Islet precursor cell (in vitro differentiated cells): ENCODE results near the gene SCYL2.
"Not testable (repeated sequence)": the region's sequence is repeated elsewhere in the genome, so short reads cannot be mapped to it uniquely, and the experiment has no call there.

ENCODE experiments used
- DNase-seq: peaks from one replicate; pipeline ENCODE4 v3.0.0-alpha.2; 2018

Gene SCYL2

GRCh38 chr12:100266835-100267602 is at the start of gene SCYL2, which contains the start of gene DEPDC4:
SCYL2 (plus strand) TSS chr12:100267177; CDS start chr12:100282971, 15,794 bp downstream.
DEPDC4 (minus strand) TSS chr12:100267079; CDS start chr12:100267076, 3 bp downstream.
- DNase-seq: peak; percentile 100

GRCh38 chr12:100219328-100220109 is 47.5 kb upstream of the SCYL2 start:
- no peak for DNase-seq

DNA sequence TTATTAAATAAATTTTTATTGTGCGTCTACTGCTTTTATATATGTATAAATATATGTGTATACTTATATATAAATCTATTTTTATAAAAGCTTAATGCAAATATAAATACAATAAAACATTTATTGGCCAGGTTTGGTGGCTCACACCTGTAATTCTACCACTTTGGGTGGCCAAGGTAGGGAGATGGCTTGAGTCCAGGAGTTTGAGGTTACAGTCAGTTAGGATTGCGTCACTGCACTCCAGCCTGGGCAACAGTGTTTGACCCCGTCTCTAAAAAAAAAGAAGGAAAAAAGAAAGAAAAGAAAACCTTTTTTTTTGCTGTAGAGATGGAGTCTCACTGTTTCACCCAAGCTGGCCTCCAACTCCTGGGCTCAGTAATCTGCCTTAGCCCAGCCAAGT is 45.5 kb upstream of the SCYL2 start:
- DNase-seq: no peak

GRCh38 chr12:100222173-100222572 is 44.8 kb upstream of the SCYL2 start:
- not testable (repeated sequence) for DNase-seq

- DNase-seq: no peak
Observed at GRCh38 chr12:100225491-100225890, 41.5 kb upstream of the SCYL2 start.

- DNase-seq: peak; percentile 65
Observed at GRCh38 chr12:100229036-100229635, 37.8 kb upstream of the SCYL2 start.

DNA sequence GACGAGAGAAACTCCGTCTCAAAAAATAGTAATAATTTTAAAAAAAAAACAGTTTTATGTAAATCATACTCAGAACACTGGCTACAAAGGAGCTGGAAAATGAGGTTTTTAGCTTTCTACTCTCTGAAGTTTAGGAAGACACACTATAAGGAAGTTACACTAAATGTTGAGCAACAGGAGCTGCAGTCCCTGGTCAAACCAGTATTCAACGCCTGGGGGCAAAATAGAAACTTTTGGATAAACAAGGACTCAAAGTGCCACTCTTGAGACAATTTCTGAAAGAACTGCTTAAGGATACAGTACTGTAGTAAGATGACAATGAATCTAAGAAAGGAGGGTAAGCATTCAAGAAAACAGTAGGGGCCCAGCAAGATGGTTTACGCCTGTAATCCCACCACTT is 37.1 kb upstream of the SCYL2 start:
- peak; percentile 76 for DNase-seq

DNA sequence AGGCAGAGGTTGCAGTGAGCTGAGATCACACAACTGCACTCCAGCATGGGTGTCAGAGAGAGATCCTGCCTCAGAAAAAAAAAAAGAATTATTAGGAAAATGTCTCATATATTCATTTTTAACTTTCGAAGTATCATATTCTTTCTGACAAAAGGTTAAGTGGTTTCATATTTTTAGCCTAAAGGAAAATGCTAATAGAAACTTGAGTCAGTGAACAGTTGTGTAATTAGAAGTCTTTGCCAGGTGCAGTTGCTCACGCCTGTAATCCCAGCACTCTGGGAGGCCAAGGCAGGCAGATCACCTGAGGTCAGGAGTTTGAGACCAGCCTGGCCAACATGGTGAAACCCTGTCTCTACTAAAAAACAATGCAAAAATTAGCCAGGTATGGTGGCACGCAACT is 35.1 kb upstream of the SCYL2 start:
- DNase-seq: not testable (repeated sequence)

- peak; percentile 82 for DNase-seq
Observed at GRCh38 chr12:100234166-100234565, 32.8 kb upstream of the SCYL2 start.

GRCh38 chr12:100234591-100235304 is 32.2 kb upstream of the SCYL2 start:
- no peak for DNase-seq

- no peak for DNase-seq
Observed at GRCh38 chr12:100238801-100239200, 28.2 kb upstream of the SCYL2 start.

- DNase-seq: no peak
Observed at GRCh38 chr12:100239589-100239988, 27.4 kb upstream of the SCYL2 start.

GRCh38 chr12:100243137-100243536 is 23.8 kb upstream of the SCYL2 start:
- no peak for DNase-seq

DNA sequence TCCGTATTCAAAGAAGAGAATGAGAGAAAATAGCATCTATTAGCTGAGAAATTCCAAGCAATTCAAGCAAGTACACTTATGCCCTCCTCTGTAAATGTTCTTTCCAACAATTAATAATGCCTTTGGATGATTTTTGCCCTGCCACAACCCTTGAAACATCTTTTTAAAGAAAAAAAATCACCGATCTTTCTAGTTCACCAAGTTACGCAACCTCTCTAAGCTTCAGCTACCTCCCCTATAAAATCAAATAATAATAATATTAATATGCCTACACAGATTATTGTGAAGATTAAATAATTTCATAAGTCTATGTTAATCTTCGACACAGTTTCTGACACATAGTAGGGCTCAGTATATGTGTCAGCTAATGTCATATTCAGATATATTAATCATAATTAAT is 19.2 kb upstream of the SCYL2 start:
- DNase-seq: no peak

- no peak for DNase-seq
Observed at GRCh38 chr12:100248886-100249285, 18.1 kb upstream of the SCYL2 start.

- no peak for DNase-seq
Observed at GRCh38 chr12:100249941-100250340, 17.0 kb upstream of the SCYL2 start.

GRCh38 chr12:100251917-100252316 is 15.1 kb upstream of the SCYL2 start:
- DNase-seq: no peak

DNA sequence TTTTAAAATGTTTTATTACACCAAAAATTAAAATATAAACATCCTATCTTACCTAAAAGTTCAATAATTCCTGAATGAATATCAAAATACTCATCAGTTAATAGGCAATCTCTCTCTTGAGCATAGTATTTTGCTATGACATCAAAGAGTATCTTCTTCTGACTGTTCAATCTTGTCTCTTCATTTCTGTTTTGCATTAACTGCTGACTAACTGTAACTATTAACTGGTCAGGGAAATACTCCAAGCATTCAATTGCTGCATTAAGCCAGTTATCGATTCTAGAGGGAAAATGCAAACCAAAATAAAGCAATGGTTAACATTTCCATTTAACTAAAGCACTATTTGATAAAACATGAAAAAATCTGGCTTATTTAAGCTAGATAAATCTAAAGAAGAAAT is 13.5 kb upstream of the SCYL2 start:
- DNase-seq: no peak

DNA sequence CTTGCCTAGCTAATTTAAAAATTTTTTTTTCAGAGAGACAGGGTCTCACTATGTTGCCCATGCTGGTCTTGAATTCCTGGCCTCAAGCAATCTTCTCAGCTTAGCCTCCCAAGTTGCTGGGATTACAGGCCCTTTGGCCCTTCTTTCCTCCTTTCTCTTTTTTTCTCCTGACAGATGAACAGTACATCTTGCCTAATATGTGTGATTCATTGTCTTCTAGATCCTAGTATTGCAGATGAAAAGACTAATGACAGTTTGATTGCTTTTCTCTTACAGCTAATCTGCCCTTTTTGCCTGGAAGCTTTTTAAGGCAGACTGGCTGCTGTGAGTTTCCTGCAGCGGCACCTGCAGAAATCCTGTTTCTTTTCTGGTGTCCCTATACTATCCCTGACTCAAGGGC is 12.1 kb upstream of the SCYL2 start:
- no peak for DNase-seq

DNA sequence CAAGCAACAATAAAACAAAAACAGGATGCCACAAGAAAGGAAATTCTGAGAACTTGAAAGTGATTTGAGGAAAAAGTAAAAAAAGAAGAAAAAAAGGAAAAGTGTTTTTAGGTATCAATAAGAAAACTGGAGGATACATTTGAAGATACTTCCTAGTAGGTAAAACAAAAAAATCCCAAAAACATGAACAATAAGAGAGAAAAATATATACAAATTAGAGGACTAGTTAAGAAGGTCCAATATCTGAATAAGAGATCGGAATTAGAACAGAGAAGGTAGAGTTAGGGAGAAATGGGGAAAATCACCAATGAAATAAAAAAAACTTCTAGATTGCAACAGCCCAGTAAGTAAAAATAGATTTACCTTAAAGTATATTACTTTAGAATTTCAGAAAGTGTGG is 8.8 kb upstream of the SCYL2 start:
- DNase-seq: no peak

DNA sequence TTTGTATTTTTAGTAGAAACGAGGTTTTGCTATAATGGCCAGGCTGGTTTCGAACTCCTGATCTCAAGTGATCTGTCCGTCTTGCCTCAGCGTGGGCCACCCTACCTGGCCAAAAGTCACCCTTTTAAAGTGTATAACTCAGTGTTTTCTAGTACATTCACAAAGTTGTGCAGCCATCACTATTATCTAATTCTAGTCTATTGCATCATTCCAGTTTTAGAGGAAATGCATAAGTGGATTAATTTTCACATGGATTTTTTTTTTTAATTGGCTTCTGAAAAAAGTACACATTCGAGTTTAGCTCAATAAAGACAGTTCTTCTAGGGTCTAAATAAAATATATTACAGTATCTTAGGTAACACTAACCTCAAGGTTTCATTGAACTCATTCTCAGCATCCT is 3.8 kb upstream of the SCYL2 start:
- no peak for DNase-seq

DNA sequence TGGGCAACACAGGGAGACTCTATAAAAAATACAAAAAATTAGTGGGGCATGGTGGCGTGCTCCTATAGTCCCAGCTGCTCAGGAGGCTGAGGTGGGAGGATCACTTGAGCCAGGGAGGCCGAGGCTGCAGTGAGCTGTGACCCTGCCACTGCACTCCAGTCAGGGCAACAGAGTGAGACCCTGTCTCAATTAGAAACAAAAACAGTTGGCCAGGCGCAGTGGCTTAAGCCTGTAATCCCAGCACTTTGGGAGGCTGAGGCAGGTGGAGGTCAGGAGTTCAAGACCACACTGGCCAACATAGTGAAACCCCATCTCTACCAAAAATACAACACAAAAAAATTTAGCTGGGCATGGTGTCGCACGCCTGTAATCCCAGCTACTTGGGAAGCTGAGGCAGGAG is 1.9 kb upstream of the SCYL2 start:
- not testable (repeated sequence) for DNase-seq
